ENCODE results near the gene WDR88.

DNA sequence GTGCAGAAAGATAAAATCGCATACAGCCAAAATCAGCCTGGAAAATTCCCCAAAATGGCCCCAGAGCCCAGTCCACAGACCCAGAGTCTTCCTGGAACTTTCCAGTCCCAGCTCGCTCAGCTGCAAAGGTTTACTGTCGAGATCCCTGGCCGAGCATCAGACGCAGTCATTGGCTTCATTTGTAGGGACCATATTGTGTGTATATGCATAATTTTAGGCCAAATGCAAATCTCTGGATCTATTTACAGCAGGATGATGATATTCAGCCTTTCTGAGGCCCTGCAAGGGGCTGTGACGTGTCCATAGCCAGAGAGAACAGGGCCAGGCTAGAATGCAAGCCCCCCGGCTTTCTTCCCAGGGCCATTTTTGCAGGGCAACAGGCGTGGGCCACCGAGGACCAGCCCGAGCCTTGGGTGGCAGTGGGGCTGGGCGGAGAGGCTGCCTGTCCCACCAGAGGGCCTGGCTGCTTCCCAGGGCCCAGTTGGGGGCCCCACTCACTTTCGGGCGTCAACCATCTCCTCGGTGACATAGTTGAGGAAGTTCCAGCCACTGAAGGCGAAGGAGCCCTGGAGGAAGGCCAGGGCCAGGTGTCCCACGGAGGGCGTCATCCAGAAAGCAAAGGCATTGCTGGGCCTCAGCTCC, 80.0 kb downstream of the WDR88 start:
- TF ChIP-seq POLR2AphosphoS5 (IDR thresholded peaks at IDR 0.05; ENCODE audit: low read length) = no peak
- TF ChIP-seq GABPA (IDR thresholded peaks at IDR 0.05; ENCODE audit: low read depth) = no peak
- no peak for TF ChIP-seq RAD21 (IDR thresholded peaks at IDR 0.05; ENCODE audit: insufficient read depth, low read depth, low read length)
- TF ChIP-seq, protein P1, sequence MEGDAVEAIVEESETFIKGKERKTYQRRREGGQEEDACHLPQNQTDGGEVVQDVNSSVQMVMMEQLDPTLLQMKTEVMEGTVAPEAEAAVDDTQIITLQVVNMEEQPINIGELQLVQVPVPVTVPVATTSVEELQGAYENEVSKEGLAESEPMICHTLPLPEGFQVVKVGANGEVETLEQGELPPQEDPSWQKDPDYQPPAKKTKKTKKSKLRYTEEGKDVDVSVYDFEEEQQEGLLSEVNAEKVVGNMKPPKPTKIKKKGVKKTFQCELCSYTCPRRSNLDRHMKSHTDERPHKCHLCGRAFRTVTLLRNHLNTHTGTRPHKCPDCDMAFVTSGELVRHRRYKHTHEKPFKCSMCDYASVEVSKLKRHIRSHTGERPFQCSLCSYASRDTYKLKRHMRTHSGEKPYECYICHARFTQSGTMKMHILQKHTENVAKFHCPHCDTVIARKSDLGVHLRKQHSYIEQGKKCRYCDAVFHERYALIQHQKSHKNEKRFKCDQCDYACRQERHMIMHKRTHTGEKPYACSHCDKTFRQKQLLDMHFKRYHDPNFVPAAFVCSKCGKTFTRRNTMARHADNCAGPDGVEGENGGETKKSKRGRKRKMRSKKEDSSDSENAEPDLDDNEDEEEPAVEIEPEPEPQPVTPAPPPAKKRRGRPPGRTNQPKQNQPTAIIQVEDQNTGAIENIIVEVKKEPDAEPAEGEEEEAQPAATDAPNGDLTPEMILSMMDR (IDR thresholded peaks at IDR 0.05 in 2 of 3, conservative IDR thresholded peaks at IDR 0.05 in 1 of 3; ENCODE audit: control insufficient read depth in 2 of 3, extremely low read depth in 1 of 3, insufficient read depth in 1 of 3, low read depth in 3 of 3, low read length in 3 of 3) = no peak
- TF ChIP-seq POLR2A (IDR thresholded peaks at IDR 0.05; ENCODE audit: low read depth, low read length) = no peak
- TF ChIP-seq TAF1 (IDR thresholded peaks at IDR 0.05; ENCODE audit: borderline replicate concordance, low read depth, low read length) = no peak
- no peak for TF ChIP-seq POLR2AphosphoS2 (IDR thresholded peaks at IDR 0.05; ENCODE audit: low read depth, low read length)

All from GM12878 (cell line).